ENCODE data around the gene COL12A1. TPM values are rescaled to one million over a fixed set of nuclear protein-coding genes. Genes with fewer than 3 reads are reported as not detected.

Gene COL12A1
- total and polyA plus RNA-seq, 2 of the 13 experiments (the other 11 are each of a cell fraction or from before 2014, with no cell fraction given), result 0.02 TPM; not detected in 1

GRCh38 chr6:75142721-75143120 is 63.1 kb downstream of the COL12A1 start (continued):
- TF ChIP-seq AKNA (CRISPR knock-in tag; IDR thresholded peaks at IDR 0.05; ENCODE audit: borderline replicate concordance) (no peak), ZNF775 (CRISPR knock-in tag; IDR thresholded peaks at IDR 0.05; ENCODE audit: borderline replicate concordance) (no peak), STAG1 (CRISPR knock-in tag; IDR thresholded peaks at IDR 0.05) (no peak), NFATC3 (CRISPR knock-in tag; IDR thresholded peaks at IDR 0.05) (no peak), ZBTB26 (CRISPR knock-in tag; IDR thresholded peaks at IDR 0.05; ENCODE audit: borderline replicate concordance) (no peak), MATR3 (CRISPR knock-in tag; IDR thresholded peaks at IDR 0.05) (no peak)

GRCh38 chr6:75135876-75136275 is 70.0 kb downstream of the COL12A1 start:
- H3K27ac ChIP-seq (ENCODE audit: extremely low read length, insufficient read depth, low read length), result no peak overlapping the region
- in situ Hi-C loops (cut with HindIII; ENCODE audit: extremely low pct_ligation_motif_present, low pct_unique_long_range_greater_than_20kb) (no loop called here), intact Hi-C loops (cut with micrococcal nuclease; ENCODE audit: unreplicated experiment) (no loop called here)
- no peak overlapping the region for H3K4me2 ChIP-seq (ENCODE audit: low read depth, low read length)
- CTCF ChIA-PET (ENCODE audit: low intra/inter-chr PET ratio, low total read pairs), result no interaction called here
- H4K20me1 ChIP-seq (ENCODE audit: insufficient read depth, low read length), result no peaks in the 10 kb centered on the region
- BruUV-seq (replicated peaks), result no TSS peak
- no peak overlapping the region for H3K9ac ChIP-seq (ENCODE audit: insufficient read depth, low read depth, low read length)
- ATAC-seq (no peak), FAIRE-seq (no peak), DNase-seq (ENCODE audit: low spot score) (no peak)
- H3K4me3 ChIP-seq (replicated peaks in 1 of 3; ENCODE audit: insufficient read depth in 1 of 3, low read depth in 2 of 3, low read length in 3 of 3), result no peak overlapping the region
- WGBS (ENCODE audit: low lambda C conversion rate), result 6% methylated on average over 3 of the region's 3 CpGs
- H3K27me3 ChIP-seq (ENCODE audit: control insufficient read depth in 1 of 2, insufficient read depth in 2 of 2, low read length in 2 of 2), result no peaks in the 10 kb centered on the region
- H3K36me3 ChIP-seq (replicated peaks in 1 of 2; ENCODE audit: control insufficient read depth in 1 of 2, insufficient read depth in 2 of 2, low read length in 2 of 2), result no peaks in the 10 kb centered on the region
- H3K4me1 ChIP-seq (ENCODE audit: insufficient read depth, low read length), result no peaks in the 10 kb centered on the region
- no peaks in the 10 kb centered on the region for H3K79me2 ChIP-seq (ENCODE audit: insufficient read depth, low read length)
- POLR2A ChIA-PET, result no interaction called here
- H2AFZ ChIP-seq (ENCODE audit: low read length), result no peak overlapping the region
- no peaks in the 10 kb centered on the region for H3K9me3 ChIP-seq (ENCODE audit: low read length)
- TF ChIP-seq ZFP36L2 (CRISPR knock-in tag; IDR thresholded peaks at IDR 0.05) (no peak), BCLAF1 (IDR thresholded peaks at IDR 0.05) (no peak), ZNF331 (CRISPR knock-in tag; IDR thresholded peaks at IDR 0.05) (no peak), ZNF569 (CRISPR knock-in tag; IDR thresholded peaks at IDR 0.05; ENCODE audit: borderline replicate concordance) (no peak), ZSCAN12 (CRISPR knock-in tag; IDR thresholded peaks at IDR 0.05) (no peak), KDM5A (IDR thresholded peaks at IDR 0.05; ENCODE audit: borderline replicate concordance, low read length) (no peak), HOXA5 (CRISPR knock-in tag; IDR thresholded peaks at IDR 0.05) (no peak), MXI1 (IDR thresholded peaks at IDR 0.05; ENCODE audit: borderline replicate concordance, low read depth, low read length) (no peak), ZNF709 (CRISPR knock-in tag; IDR thresholded peaks at IDR 0.05) (no peak), RXRA (CRISPR knock-in tag; IDR thresholded peaks at IDR 0.05) (no peak), MED8 (CRISPR knock-in tag; IDR thresholded peaks at IDR 0.05; ENCODE audit: insufficient replicate concordance) (no peak)
